Limb (tissue), 2 donors: ENCODE data around the gene MARCHF10.

ENCODE experiments used
- DNase-seq, 2 donors: peaks; one replicate each; pipeline ENCODE4 v3.0.0-alpha.2; 2016; ENCODE audit errors: extremely low spot score in 2 of 2

MARCHF10 gene

DNA sequence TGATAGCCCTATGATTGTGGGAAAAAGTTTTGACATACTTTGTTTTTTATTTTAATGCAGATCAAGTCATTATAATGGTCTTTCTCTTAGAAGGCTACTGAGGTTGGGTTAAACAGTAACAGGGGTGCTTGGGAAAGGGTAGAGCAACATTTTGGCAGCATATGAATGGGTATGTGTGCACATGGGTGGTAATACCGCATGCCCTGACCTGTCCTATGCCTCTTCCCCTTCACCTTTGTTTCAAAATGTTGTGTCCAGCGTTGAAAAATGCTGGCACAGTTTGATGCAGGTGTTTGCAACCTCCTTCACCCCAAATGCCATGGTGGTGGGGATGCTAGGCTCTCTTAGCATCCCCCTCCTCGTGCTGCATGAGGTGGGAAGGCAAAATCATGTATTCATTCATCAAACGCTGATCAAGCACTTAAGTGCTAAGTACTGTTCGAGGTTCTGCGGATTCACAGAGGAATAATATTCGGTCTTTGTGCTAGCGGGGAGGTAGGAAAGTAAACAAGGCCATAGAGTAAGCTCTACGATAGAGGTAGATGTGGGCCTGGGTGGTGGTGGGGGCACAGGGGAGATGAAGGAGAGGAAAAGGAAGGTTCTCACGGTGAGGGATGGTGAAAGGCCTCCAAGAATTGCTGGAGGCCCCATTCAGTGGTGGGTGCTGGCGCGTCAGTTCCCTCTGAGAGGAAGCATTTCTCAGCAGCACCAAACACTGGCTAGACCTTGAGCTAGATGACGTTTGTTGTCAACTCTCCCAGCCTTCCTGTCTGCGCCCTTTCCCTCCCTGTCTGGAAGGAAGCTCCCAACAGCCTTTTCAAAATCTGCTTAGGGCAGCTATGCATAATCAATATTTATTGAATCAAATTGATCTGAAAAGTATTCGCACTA is 13.3 kb upstream of the MARCHF10 start:
- DNase-seq = no peak

DNA sequence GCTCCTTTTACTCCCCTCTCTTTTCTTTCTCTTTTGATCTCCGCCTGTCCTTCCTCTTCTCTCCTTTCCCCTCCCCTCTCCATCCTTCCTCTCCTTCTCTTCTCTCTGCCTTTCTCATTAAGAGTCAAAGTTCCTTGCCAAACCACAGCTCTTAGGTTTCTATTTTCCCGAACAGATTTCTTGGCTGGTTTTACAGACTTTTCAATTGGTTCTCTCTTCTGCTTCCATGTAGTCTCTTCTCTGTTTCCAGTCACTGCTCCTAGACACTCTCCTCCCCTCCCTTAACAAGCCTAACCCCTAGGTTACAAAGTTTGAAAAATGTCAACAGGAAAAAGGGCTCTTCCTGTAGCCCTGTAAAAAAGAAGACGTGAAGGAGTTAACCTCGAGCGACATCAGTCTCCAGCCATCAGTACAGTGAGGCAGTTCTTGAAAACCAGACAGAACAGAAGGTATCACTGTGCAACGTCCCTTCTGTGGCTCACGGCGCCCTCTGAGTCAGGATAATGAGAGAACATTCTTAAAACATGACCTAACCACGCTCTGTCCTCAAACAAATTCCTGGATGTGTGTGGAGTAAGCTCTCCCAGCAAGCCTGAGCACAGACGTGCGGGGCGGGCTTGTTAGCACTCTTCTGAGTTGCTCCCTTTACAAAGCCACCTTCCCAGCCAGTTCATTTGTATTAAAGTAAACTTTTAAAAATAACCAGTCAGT is 11.6 kb upstream of the MARCHF10 start:
- peak; percentile 71 to 92 for DNase-seq

DNA sequence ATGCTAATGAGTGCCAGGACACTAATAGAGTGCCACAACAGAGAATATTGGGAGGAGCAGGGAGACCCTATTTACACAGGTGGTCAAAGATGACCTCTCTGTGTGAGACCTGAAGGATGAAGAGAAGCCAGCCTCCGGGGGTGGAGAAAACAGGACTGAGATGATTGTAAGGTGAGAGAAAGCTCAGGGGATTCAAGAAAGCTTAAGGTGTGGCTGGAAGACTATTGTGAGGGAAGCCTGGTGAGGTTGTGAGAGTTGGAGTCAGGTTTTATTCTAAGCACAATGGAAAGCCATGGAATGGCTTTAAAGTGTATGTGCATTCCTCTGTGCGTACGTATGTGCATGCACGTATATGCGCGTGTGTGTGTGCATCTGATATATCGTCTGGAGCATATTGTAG is 10.4 kb upstream of the MARCHF10 start:
- DNase-seq = no peak

DNA sequence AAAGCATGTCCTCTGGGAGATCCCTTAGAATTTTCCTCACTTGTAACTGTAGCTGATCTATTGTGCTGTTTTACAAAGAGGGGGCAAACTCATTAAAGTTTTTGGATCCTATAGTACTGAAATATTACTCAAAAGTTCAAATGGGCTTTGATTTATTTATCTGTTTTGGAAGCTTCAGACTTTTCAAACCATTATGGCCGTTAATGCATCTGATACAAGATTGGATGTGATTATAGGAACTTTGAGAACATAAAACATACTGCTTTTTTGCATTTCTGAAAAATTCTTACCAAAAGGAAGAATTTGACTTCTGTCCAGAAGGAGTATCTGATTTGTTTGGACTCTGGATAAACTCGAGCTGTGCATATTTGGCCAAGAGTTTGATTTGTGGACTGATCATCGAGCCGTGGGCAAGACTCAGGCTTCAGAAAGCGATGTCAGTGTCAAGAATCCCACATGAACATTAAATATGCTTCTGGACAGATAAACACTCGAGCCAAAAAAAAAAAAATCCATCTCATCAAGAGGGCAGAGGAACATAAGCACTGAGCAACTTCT is 8.2 kb upstream of the MARCHF10 start:
- DNase-seq = no peak

DNA sequence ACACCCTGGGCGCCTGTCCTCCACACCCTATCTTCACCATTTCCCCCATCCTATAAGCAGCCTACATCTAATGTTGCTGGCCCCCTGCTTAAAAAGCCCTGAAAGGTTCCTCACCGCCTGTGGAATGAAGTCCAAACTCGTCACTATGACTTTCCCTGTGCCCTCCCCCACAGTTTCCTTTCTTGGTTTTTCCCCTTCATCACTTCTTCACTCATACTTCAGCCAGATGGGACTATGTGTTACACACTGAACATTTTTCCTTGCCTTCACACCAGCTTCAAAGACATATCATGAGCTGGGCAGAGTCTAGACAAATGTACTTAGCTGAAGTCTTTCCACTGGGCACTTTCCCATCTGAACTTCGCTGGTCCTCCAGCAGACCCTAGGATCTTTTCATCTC is 1.5 kb upstream of the MARCHF10 start:
- DNase-seq = no peak

DNA sequence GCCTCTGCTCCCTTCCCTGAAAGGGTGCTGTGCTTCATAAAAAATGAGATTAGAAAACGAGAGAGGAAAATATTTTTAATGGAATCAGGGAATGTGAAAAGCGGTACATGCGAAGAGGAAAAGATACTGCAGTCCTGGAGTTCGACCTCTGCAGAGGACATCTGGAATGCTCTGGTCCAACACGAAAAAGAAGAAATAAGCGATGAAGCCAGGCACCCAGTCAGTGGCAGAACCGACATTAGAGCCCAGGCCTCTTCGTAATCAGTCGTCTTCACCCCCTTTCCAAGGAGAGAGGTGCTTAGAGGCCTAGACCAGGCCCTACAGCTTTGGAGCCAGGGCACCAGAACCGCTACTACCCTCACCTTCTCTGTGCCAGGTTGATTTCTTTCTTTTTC is 459 bp upstream of the MARCHF10 start:
- DNase-seq = no peak

DNA sequence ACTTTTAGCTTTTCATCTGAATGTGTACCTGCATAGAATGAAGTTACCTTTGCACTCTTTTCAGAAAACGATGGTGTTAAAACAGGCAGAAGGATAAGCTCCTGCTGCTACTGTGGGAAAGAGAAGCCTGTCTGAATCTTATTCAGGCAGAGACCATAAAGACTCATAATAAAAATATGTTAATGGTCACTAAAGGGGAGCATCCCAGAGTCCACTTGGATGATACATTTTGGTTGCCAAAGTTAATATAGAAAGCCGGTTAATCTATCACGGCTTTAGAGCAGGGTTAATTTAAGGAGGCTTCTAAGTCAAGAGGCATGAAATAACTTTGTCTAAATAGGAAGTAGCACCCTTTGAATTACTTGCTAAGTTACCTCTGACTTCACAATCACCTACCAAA is 2.9 kb downstream of the MARCHF10 start:
- no peak for DNase-seq

DNA sequence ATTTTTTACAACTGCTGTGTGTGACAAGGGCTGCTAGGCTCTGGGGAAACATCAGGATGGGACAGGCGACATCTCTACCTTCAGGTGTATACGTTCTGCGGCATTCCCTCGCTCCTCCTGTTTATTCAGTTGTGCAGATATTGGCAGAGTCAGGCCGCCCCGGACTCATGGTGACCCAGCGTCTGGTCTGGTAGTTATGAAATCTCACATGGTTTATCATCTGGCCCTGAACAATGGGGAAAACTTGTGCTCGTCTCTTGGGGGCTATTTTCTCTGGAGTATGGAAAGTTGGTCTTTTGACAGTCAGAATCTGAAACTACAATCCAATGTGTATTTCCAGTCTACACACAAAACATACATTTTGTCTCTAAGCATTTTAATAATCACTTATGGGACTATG is 3.3 kb downstream of the MARCHF10 start:
- no peak for DNase-seq

DNA sequence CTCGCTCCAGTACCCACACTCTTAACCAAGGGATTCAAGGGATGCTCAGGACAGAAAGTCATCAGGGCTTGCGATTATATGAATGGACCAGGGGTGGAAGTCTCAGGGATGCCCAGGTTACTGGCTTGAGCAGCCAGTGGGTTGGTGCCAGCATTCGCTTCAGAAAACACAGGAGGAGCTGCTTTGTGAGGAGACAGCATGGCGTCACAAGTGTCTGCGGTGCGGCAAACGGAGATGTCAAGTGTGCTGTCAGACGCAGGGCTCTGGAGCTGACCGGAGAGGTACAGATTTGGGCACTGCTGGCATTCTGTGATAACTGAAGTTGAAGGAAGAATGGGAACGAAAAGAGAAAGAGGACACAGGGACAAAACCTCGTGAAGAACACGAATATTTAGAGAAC is 4.1 kb downstream of the MARCHF10 start:
- DNase-seq = no peak

DNA sequence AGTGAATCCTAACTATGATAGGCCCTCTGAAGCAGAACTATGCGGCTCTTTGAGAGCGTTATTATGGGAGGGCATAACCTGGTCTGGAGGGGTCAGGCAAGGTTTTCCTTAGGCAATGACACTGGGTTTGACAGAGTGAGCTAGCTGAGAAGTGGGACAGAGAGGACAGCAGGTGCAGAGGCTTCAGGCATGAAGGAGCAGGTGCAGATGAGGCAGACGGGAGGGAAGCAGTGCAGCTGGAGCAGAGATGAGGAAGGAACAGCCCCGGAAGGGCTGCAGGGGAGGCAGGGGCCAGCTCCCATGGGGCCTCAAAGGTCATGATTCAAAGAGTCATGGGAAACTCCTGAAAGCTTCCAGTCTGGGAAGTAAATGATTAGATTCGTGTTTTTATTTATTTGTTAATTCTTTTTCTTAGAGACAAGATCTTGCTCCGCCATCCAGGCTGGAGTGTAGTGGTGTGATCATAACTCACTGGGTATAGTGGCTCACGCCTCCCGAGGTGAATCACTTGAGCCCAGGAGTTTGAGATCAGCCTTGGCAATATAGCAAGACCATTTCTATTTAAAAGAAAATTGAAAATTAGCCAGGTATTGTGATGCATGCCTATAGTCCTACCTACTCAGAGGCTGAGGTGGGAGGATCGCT is 5.4 kb downstream of the MARCHF10 start:
- no peak for DNase-seq

DNA sequence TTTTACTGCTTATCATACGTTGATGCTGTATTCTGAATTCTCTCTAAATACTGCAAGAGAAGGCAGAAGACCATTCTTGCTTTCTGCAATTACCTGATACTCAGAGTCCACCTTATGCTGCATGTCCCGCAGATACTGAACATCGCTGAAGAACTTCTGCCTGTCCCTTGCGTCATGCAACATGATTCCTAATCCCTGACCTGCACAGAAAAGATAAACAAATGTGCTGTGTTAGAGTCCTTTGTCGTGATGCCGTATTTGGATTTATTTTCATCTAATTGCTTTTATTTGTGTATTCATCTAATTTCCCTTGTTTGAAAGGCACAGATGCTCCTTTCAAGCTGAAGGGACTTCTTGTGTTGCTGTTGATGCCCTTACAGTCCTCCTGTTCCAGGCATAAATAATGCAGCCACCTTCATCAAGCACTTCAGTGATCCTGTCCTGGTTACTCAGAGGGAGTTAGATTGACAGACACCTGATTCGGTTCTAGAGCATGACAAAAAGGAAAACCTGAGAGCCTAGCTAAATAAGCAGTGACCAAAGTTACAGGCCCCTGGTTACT is 6.5 kb downstream of the MARCHF10 start:
- no peak for DNase-seq

DNA sequence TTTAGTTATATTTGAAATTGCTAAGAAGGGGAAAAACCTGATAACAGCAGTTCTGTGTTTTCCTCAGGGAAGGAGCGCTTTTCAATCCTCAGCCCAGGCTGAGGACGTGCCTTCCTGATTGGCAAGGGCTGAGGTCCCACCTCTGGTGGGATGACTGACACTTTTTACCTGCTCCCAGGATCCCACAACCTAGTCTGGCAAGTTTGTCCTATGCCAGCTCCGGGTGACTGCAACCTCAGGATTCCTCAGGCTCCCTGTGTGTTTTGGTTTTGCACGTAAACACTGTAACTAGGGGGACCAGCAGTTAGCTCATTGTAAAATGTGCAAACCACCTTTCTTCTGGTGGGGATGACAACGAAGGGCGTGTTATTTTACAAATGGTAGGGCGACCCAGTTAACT is 7.5 kb downstream of the MARCHF10 start:
- no peak for DNase-seq

DNA sequence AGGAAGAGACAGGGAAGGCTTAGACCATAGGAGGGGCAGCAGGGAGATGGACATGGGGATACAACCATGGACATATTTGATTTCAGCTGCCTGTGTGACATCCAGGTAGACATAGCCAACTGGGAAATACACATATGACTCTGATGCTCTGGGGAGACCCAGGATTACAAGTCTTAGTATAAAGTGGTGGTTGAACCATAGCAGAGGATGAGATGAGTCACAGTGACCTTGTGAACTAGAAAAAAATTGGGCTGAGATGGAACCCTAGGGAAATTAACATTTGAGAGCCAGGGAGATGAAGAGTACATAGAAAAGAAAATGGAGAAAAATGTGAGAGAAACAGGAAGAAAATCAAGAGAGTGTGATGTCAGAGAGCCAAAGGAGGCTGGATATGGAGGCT is 10.2 kb downstream of the MARCHF10 start:
- no peak for DNase-seq

DNA sequence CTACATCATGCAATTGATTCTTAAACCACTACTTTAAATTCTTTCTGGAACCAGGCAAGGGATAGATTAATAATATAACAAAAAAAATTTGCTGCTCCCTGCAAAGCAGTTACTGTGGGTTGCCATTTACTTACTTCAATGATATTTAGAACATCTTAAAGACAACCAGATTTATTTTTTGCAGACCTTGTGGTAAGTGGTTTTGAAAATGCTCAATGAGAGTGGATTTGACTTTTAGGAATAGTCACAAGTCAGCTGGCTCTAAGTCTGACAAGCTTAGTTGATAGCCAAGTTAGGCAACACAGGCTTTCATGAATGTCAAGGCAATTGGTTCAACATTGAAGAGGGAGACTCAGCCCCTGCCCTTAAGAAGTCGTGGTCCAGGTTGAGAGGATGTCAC is 11.8 kb downstream of the MARCHF10 start:
- no peak for DNase-seq

DNA sequence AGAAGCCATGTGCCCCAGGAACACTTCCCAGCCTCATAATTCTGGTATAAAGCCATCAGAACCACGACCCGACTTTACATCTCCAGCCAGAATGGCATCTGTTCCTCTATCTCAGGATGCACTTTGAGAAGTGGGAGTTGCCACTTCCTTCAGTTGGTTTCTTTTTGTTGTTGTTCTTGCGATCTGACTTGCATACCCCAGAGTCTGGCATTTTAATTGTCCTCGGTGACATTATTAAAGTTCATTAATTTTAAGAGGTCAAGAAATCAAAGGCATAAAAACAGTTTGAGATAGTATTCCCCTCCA is 13.5 kb downstream of the MARCHF10 start:
- DNase-seq = no peak

DNA sequence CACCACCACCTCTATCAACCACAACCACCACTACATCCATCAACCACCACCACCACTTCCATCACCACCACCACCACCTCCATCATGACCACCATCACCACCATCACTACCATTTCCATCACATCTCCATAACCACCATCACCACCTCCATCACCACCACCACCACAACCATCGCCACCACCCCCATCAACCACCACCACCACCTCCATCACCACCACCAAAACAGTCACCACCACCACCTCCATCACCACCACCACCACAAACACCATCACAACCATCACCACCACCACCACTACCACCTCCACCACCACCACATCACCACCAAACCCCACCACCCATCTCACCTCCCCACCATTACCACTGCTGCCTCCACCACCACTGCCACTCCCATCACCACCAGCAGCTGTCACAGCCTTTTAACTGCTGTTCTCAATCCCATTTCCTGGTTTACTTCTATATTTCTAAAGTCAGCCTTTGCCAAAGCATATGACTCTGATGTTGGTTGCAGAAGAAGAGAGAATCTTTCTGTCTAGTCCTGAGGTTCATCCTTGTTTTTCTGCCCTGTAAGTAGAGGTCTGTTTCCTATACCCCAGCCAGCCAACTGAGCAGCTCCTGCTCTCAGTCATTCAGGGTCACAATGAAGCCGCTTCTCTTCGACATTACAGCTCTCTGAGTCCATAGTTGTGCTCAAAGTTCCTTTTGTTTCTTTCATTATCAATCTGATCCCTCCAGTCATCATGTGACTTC is 14.0 kb downstream of the MARCHF10 start:
- no peak for DNase-seq

DNA sequence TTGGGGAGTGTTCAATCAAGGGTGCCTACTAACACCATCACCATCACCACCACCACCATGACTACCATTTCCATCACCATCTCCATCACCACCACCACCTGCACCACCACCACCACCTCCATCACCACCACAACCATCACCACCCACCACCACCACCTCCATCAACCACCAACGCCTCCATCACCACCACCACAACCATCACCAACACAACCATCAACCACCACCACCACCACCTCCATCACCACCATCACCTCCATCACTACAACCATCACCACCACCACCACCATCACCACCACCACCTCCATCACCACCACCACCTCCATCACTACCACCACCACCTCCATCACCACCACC is 15.7 kb downstream of the MARCHF10 start:
- no peak for DNase-seq

DNA sequence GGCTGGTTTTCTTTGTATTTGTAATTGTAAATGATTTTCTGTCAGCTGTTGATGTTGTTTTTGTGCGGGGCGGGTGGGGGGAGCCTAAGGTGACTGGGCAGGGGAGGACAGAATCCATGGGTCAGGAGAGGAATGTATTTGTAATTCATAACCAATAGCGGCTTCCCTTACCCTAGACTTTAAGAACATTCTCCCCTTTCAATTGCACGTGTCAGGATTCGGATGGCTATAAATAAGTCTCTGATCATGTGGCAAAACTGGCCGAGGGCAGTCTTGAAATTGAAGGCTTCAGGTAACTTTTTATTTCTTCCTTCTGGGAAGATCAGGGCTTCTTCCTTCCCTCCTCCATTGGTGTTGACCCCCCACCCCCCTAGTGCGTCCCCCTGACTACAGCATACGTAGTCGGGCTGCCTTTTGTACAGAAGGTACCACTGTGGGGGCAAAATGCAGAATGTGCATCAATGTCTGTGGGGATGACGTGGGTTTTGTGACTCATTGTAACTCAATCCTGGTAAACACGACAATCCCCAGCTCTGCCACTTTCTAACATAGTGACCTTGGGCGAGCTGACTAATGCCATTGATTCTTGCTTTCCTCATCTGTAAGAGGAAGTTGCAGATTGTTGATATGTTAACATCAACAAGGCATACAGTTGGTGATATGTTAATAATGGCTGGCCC is 16.2 kb downstream of the MARCHF10 start:
- DNase-seq = no peak

DNA sequence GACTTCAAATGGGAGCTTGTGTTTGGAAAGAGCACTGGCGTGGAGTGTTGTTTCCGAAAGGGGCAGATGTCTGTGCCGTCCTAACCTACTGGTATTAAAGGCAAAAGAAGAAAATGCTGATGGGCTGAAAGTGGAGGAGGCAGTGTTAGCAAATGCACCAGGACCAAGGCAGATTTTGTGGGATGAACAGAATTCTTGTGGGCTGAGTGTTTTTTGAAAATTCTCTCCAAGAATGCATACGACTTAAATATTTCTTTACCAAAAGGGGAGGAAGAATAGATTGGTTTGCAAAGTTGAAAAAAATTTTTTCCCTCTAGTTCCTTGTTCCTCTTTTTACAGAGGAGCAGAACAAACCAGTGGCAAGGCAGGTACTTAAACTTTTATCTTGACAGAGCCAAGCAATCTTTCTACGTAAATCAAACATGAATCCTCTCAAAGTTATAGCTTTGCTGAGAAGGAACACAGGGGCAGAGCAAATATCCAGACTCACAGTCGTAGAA is 16.8 kb downstream of the MARCHF10 start:
- no peak for DNase-seq

DNA sequence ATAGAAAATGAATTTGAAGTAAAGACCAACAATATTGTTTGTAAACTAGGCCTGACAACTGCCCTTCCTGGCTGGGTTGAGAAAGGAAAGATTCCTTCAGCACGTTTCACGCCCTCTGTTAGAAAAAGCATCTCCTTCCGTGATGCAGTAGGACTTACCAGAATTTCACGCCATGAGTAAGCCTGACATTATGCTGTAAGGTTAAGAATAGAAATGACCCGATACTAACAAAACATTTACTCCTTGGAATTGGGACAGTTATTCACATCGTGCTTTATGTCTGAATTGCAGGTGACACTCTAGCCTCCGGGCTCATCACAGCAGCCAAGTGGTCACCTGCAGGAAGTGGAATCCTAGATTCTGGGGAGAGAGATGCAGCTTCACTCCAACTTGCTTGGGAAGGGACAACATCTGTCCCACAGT is 17.5 kb downstream of the MARCHF10 start:
- no peak for DNase-seq

DNA sequence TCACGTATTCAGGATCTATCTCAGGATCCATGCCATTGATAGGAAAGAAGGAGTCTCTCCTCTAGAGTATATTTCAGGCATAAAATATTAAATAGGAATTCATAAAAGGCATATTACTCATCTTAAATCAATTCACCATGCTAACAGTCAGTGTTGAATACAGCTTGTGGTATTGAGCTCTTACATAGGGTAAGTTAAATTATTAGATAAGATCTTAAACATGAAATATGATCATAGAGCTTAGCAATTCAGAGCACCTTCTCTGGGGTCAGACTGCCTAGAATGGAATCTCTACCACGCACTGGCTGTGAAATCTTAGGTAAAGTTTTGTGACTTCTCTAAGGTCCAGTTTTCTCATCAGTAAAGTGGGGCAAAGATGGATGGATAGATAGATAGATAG is 20.7 kb downstream of the MARCHF10 start:
- DNase-seq = no peak
